Karpas-422 (cell line): ENCODE results near the gene DISC1. TPM values are rescaled to one million over a fixed set of nuclear protein-coding genes. Genes with fewer than 3 reads are reported as not detected.
"Not testable (repeated sequence)": the region's sequence is repeated elsewhere in the genome, so short reads cannot be mapped to it uniquely, and the experiment has no call there.

Experiments used
- DNase-seq: peaks from one replicate; pipeline ENCODE4 v3.0.0-alpha.2; 2015
- H2AFZ ChIP-seq: fragments of 200-600 bp; sonication (generic); 2 replicates; pipeline ENCODE4 v1.6.1; 2014; ENCODE audit warnings: antibody characterized with exemption, low read length, mixed read lengths
- H3K27ac ChIP-seq: fragments of 200-600 bp; sonication (generic); 2 replicates; pipeline ENCODE4 v1.5.1; 2014; ENCODE audit warnings: mild to moderate bottlenecking, low read length, moderate library complexity
- H3K27me3 ChIP-seq: fragments of 200-600 bp; sonication (generic); 2 replicates; pipeline ENCODE4 v1.6.1; 2014; ENCODE audit warnings: low read length, mixed read lengths
- H3K36me3 ChIP-seq: fragments of 200-600 bp; sonication (generic); 2 replicates; pipeline ENCODE4 v1.6.1; 2014; ENCODE audit warnings: low read length, mixed read lengths; ENCODE audit not compliant: insufficient read depth
- H3K4me1 ChIP-seq: fragments of 200-600 bp; sonication (generic); 2 replicates; pipeline ENCODE4 v1.6.1; 2014; ENCODE audit warnings: mild to moderate bottlenecking, low read length, mixed read lengths
- H3K4me2 ChIP-seq: fragments of 200-600 bp; sonication (generic); 2 replicates; pipeline ENCODE4 v1.6.1; 2014; ENCODE audit warnings: low read length, low read depth, mild to moderate bottlenecking; ENCODE audit not compliant: poor library complexity, severe bottlenecking
- H3K4me3 ChIP-seq: fragments of 200-600 bp; sonication (generic); 2 replicates; pipeline ENCODE4 v1.5.1; 2014; ENCODE audit warnings: mild to moderate bottlenecking, antibody characterized with exemption, low read length, mixed read lengths
- H3K79me2 ChIP-seq: fragments of 200-600 bp; sonication (generic); 2 replicates; pipeline ENCODE4 v1.6.1; 2014; ENCODE audit warnings: mild to moderate bottlenecking, low read length, mixed read lengths
- H3K9ac ChIP-seq: fragments of 200-600 bp; sonication (generic); 2 replicates; pipeline ENCODE4 v1.6.0; 2014; ENCODE audit warnings: low read length
- H3K9me2 ChIP-seq: fragments of 200-600 bp; sonication (generic), shearing (Covaris generic); replicated peaks from 2 replicates; pipeline ENCODE4 v1.6.0; 2014; ENCODE audit warnings: mild to moderate bottlenecking, low read length, moderate library complexity; ENCODE audit not compliant: insufficient read depth
- H3K9me3 ChIP-seq: fragments of 300-700, 200-600 bp; sonication (generic); 2 replicates; pipeline ENCODE4 v1.6.1; 2014; ENCODE audit warnings: low read length, mixed read lengths
- H4K20me1 ChIP-seq: fragments of 200-600 bp; sonication (generic); 2 replicates; pipeline ENCODE4 v1.6.1; 2014; ENCODE audit warnings: mild to moderate bottlenecking, antibody characterized with exemption, low read length, low read depth; ENCODE audit not compliant: insufficient read depth
- total RNA-seq: library from RNA; depleted of rRNA; stranded (reverse); fragments of >200 nt; shearing (Covaris generic); gene quantifications from 2 replicates; pipeline ENCODE4 v1.2.3, GENCODE V29; 2014; ENCODE audit warnings: low replicate concordance

The DISC1 gene
- total RNA-seq, 1 experiment from 2014 or later = 6.4 TPM

- peaks cover 3% of the 10 kb centered on the region; the same call in 1 of the 2 replicates for H3K4me1 ChIP-seq
- H3K9me2 ChIP-seq = no peaks in the 10 kb centered on the region
- no peak overlapping the region for H3K4me3 ChIP-seq
- H3K27me3 ChIP-seq = no peaks in the 10 kb centered on the region
- no peak overlapping the region for H3K4me2 ChIP-seq
- no peak overlapping the region for H3K9ac ChIP-seq
- H3K27ac ChIP-seq = no peak overlapping the region
- H3K9me3 ChIP-seq = no peaks in the 10 kb centered on the region
- no peaks in the 10 kb centered on the region for H4K20me1 ChIP-seq
- H3K36me3 ChIP-seq = no peaks in the 10 kb centered on the region
- no peak for DNase-seq
- H3K79me2 ChIP-seq = no peaks in the 10 kb centered on the region
- no peak overlapping the region for H2AFZ ChIP-seq
Observed at GRCh38 chr1:231761747-231762541, 135.4 kb downstream of the DISC1 start.

GRCh38 chr1:231763456-231763855 is 136.9 kb downstream of the DISC1 start:
- Histone ChIP-seq H3K27ac (no peak overlapping the region), H3K36me3 (no peaks in the 10 kb centered on the region), H3K9me2 (no peaks in the 10 kb centered on the region), H3K9me3 (no peaks in the 10 kb centered on the region), H3K4me2 (no peak overlapping the region), H3K9ac (no peak overlapping the region), H3K4me3 (no peak overlapping the region), H2AFZ (no peak overlapping the region), H4K20me1 (no peaks in the 10 kb centered on the region), H3K79me2 (no peaks in the 10 kb centered on the region), H3K27me3 (no peaks in the 10 kb centered on the region), H3K4me1 (no peaks in the 10 kb centered on the region)
- no peak for DNase-seq

- H3K9me3 ChIP-seq, H3K27me3 ChIP-seq, H3K27ac ChIP-seq, H3K4me3 ChIP-seq, DNase-seq, H3K9ac ChIP-seq, H3K4me1 ChIP-seq, H3K79me2 ChIP-seq, H3K36me3 ChIP-seq, H3K4me2 ChIP-seq, H4K20me1 ChIP-seq, H2AFZ ChIP-seq, H3K9me2 ChIP-seq: not testable (repeated sequence)
Observed at GRCh38 chr1:231765825-231766224, 139.2 kb downstream of the DISC1 start.

GRCh38 chr1:231767471-231767870 is 140.9 kb downstream of the DISC1 start:
- Histone ChIP-seq H3K9me3 (no peaks in the 10 kb centered on the region), H4K20me1 (no peaks in the 10 kb centered on the region), H3K9me2 (no peaks in the 10 kb centered on the region), H3K4me1 (no peaks in the 10 kb centered on the region), H3K4me3 (no peak overlapping the region), H3K27me3 (no peaks in the 10 kb centered on the region), H3K9ac (no peak overlapping the region), H3K27ac (no peak overlapping the region), H2AFZ (no peak overlapping the region), H3K4me2 (no peak overlapping the region), H3K79me2 (no peaks in the 10 kb centered on the region), H3K36me3 (no peaks in the 10 kb centered on the region)
- DNase-seq = no peak

GRCh38 chr1:231768416-231768815 is 141.8 kb downstream of the DISC1 start:
- no peaks in the 10 kb centered on the region for H4K20me1 ChIP-seq
- no peaks in the 10 kb centered on the region for H3K9me2 ChIP-seq
- H3K36me3 ChIP-seq = no peaks in the 10 kb centered on the region
- no peak for DNase-seq
- no peaks in the 10 kb centered on the region for H3K9me3 ChIP-seq
- no peak overlapping the region for H3K27ac ChIP-seq
- no peaks in the 10 kb centered on the region for H3K27me3 ChIP-seq
- H3K4me3 ChIP-seq = no peak overlapping the region
- H3K4me1 ChIP-seq = no peaks in the 10 kb centered on the region
- H2AFZ ChIP-seq = no peak overlapping the region
- H3K4me2 ChIP-seq = no peak overlapping the region
- H3K9ac ChIP-seq = no peak overlapping the region
- H3K79me2 ChIP-seq = no peaks in the 10 kb centered on the region

GRCh38 chr1:231770506-231771175 is 144.1 kb downstream of the DISC1 start:
- H4K20me1 ChIP-seq = no peaks in the 10 kb centered on the region
- no peak for DNase-seq
- H3K4me3 ChIP-seq = no peak overlapping the region
- no peaks in the 10 kb centered on the region for H3K9me2 ChIP-seq
- no peak overlapping the region for H3K4me2 ChIP-seq
- no peak overlapping the region for H3K9ac ChIP-seq
- H3K9me3 ChIP-seq = no peaks in the 10 kb centered on the region
- H3K27me3 ChIP-seq = no peaks in the 10 kb centered on the region
- H2AFZ ChIP-seq = no peak overlapping the region
- no peak overlapping the region for H3K27ac ChIP-seq
- no peaks in the 10 kb centered on the region for H3K36me3 ChIP-seq
- H3K4me1 ChIP-seq = no peaks in the 10 kb centered on the region
- H3K79me2 ChIP-seq = no peaks in the 10 kb centered on the region

- no peak overlapping the region for H3K4me3 ChIP-seq
- H3K27me3 ChIP-seq = no peaks in the 10 kb centered on the region
- no peaks in the 10 kb centered on the region for H3K36me3 ChIP-seq
- H4K20me1 ChIP-seq = no peaks in the 10 kb centered on the region
- H3K9me3 ChIP-seq = no peaks in the 10 kb centered on the region
- H3K4me2 ChIP-seq = no peak overlapping the region
- no peaks in the 10 kb centered on the region for H3K4me1 ChIP-seq
- H3K9me2 ChIP-seq = no peaks in the 10 kb centered on the region
- no peak overlapping the region for H3K27ac ChIP-seq
- H3K9ac ChIP-seq = no peak overlapping the region
- no peaks in the 10 kb centered on the region for H3K79me2 ChIP-seq
- no peak overlapping the region for H2AFZ ChIP-seq
- no peak for DNase-seq
Observed at GRCh38 chr1:231774719-231775335, 148.2 kb downstream of the DISC1 start.

- Histone ChIP-seq H3K9me3 (no peaks in the 10 kb centered on the region), H3K79me2 (no peaks in the 10 kb centered on the region), H3K4me2 (no peak overlapping the region), H3K9ac (no peak overlapping the region), H4K20me1 (no peaks in the 10 kb centered on the region), H3K36me3 (no peaks in the 10 kb centered on the region), H3K9me2 (no peaks in the 10 kb centered on the region), H2AFZ (no peak overlapping the region), H3K27ac (no peak overlapping the region), H3K4me1 (peaks cover under 1% of the 10 kb centered on the region; the same call in 1 of the 2 replicates), H3K27me3 (no peaks in the 10 kb centered on the region), H3K4me3 (no peak overlapping the region)
- no peak for DNase-seq
Observed at GRCh38 chr1:231776010-231776756, 149.6 kb downstream of the DISC1 start.
